HG03378 (cell line): ENCODE measurements around the gene RPL13.
A peak's percentile ranks its signal among the peaks of the same experiment; 100 is the strongest.

Experiments
- ATAC-seq: cut with Tn5 transposase; IDR thresholded peaks from one replicate; pipeline ENCODE4 v1.9.1; 2021; ENCODE audit warnings: mild to moderate bottlenecking, moderate library complexity; ENCODE audit not compliant: unreplicated experiment

The RPL13 gene

DNA sequence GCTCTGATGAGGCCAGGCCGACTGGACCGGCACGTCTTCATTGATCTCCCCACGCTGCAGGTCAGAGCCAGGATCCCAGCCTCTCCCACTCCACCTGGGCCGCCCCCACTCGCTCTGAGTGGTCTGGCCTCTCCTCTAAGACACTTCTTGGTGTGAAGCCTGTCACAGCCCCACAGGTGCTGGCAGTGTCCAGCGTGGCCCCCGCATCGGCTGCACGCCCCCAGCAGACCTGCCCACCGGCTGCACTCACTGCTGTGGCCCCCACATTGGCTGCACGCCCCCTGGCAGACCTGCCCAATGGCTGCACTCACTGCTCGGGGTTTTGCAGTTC, 15.8 kb upstream of the RPL13 start:
- no peak for ATAC-seq

DNA sequence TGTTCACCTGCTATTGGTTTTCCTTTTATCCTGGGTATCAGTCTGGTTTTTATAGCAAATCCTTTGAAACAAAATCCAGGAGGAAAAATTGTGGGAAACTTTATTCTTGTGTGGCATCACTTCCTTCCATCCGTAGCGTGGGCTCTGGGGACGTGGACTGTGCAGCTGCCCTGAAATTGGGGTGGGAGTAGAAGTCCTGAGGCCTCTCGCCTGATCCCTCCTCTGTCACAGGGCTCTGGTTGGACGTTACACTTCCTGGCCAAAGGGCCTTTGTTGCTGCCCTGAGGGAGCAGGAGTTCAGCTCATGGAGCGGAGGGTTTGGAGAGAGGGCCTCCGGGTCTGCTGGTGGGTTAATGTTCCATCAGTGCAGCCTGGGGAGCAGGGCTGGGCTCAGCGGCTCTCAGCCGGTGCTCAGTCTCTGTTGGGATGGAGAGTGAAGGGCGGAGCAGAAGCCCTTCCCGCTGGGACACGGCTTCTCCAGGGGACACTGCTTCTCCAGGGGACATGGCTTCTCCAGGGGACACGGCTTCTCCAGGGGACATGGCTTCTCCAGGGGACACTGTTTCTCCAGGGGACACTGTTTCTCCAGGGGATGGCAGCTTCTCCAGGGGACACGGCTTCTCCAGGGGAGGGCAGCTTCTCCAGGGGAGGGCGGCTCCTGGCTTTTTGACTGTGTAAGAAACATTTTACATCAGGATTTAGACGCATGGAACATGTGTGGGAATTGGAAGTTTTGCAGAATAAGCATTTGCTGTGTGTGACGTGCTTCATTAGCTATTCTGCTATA, 15.2 kb upstream of the RPL13 start:
- ATAC-seq = no peak

DNA sequence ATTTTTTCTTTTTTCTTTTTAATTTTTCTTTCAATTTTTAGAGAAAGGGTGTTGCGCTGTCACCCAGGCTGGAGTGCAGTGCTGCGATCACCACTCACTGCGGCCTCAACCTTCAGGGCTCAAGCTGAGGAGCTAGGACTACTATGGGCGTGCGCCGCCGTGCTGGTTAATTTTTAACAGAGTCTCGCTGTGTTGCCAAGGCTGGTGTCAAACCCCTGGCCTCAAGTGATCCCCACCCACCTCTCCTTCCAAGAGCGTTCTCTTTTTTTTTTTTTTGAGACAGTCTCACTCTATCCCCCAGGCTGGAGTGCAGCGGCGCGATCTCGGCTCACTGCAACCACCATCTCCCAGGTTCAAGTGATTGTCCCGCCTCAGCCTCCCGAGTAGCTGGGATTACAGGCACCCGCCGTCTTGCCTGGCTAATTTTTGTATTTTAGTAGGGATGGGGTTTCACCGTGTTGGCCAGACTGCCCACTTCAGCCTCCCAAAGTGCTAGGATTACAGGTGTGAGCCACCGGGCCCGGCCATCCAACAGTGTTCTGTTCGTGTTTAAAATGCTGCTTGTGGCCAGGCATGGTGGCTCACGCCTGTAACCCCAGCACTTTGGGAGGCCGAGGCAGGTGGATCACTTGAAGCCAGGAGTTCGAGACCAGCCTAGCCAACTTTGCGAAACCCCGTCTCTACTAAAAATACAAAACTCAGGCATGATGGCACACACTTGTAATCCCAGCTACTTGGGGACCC, 14.5 kb upstream of the RPL13 start:
- no peak for ATAC-seq

DNA sequence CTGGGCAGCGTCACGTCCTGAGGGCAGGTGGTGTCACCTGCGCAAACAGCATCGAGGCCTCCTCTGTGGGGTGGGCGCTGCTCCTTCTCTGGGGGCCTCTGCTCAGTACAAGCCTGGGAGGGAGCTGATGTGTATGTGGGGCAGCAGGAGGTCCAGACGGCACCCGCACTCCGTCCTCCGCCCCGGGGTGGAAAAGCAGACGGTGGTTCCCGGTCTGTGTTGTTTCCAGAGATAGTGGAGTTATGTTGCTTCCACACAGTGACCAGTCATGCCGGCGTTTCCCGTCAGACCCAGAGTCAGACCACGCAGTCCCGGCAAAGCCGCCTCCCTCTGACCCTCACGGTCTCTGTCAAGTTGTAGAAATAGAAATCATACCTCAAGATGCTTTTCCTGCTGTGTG, 13.7 kb upstream of the RPL13 start:
- ATAC-seq = no peak

GRCh38 chr16:89547291-89547690, 13.2 kb upstream of the RPL13 start:
- no peak for ATAC-seq

GRCh38 chr16:89547860-89548259, 12.6 kb upstream of the RPL13 start:
- no peak for ATAC-seq

DNA sequence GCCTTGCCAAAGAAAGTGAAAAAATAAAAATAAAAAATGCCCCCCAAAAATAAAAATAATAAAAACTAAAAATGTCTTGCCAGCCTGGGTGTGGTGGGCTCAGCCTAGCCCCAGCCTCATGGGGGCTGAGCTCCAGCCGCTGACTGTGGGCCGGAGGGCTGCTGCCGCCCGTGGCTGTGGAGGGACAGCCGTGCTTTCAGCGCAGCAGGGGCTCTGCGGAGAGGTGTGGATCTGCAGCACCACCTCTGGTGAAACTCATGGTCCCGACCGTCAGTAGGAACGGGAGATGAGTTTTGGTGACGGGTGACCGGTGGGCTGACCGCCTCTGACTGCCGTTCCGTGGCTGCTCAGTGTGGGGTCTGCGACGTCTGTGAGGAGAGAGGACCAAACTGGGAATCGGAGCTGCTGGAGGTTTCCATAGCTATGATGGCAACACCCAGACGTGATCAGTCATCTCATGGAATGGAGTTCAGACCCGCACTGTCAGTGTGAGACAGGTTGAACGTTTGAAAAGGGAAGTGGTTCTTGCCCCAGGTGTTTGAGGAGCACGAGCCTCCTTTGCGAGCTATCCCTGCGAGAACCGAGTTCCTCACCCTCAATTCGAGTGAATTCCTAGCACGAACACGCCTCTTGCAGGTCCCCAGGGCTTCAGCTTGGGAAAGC, 12.0 kb upstream of the RPL13 start:
- no peak for ATAC-seq

GRCh38 chr16:89549007-89549700, 11.3 kb upstream of the RPL13 start:
- no peak for ATAC-seq

GRCh38 chr16:89550421-89551007, 10.0 kb upstream of the RPL13 start:
- ATAC-seq = no peak

- ATAC-seq = no peak
Measured at GRCh38 chr16:89552329-89552728, 8.2 kb upstream of the RPL13 start.

DNA sequence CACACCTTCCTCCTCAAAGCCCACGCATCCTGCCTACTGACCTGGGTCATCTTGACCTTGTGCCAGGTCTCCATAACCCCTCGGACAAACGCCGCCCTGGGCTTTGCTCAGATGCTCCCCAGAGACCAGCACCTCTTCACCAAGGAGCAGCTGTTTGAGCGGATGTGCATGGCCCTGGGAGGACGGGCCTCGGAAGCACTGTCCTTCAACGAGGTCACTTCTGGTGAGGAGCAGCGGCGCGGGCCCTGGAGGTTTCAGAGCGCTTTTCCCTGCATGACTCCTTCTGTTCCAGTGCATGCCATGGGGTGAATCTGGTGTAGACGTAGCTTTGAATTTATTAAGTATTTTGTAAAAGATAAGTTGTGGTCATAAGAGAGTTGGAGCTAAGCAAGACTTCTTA, 7.6 kb upstream of the RPL13 start:
- ATAC-seq = no peak

DNA sequence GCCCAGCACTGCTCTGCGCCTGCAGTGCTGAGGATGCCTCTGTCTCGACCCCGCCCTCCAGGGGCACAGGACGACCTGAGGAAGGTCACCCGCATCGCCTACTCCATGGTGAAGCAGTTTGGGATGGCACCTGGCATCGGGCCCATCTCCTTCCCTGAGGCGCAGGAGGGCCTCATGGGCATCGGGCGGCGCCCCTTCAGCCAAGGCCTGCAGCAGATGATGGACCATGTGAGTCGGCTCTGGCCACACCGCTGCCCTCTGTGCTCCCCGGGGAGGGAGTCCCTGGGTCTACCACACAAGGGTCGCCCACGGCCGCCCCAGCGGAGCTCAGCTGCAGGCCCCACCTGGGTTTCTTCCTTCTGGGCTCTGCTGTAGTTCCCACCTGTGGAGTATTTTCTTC, 6.7 kb upstream of the RPL13 start:
- no peak for ATAC-seq

DNA sequence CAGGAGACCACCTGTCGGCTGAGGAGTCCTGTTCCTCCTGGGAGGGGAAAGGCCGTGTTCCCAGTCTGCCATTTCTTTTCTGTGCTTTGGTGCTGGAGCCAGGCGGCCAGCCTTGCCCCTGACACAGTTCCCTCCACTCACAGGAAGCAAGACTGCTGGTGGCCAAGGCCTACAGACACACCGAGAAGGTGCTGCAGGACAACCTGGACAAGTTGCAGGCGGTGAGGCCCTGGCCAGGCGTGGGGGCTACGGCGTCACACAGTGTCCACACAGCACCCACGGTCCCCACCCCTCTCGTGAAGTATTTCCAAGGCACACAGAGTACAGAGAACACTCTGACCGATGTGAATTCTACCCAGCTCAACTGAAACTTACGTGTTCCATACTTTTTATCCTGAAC, 6.1 kb upstream of the RPL13 start:
- no peak for ATAC-seq

DNA sequence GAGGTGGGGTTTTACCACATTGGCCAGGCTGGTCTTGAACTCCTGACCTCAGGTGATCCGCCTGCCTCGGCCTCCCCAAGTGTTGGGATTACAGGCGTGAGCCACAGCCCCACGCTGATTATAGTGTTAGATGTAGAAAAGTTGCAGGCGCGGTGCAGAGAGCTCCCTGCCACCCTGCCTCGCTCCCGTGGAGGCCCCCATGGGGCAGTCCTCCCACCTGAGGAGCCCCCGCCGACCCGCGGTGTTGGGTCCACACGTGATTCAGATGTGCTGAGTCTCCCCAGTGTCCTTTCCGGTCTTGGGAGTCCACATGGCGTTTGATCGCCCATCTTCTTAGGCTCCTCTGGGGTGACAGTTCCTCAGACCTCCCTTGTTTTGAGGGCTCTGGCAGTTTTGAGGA, 5.2 kb upstream of the RPL13 start:
- no peak for ATAC-seq

DNA sequence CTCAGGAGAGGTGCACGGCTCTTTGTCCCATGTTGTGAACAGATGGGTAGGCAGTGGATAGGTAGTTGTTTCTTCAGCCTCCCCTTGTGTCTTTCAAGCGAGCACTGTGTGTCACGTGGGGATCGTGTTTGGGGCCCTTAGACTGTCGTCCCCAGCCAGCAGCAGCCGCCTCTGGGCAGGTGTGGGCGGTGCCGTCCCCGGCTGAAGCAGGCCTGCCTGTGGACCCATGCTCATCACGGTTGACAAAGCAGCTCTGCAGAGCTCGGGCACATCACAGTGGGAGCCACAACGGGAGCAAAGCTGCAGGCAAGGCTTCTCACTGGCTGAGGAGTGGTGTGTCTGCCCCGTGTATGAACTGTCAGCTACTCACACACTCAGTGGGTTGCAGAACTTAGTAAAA, 4.7 kb upstream of the RPL13 start:
- ATAC-seq = no peak

DNA sequence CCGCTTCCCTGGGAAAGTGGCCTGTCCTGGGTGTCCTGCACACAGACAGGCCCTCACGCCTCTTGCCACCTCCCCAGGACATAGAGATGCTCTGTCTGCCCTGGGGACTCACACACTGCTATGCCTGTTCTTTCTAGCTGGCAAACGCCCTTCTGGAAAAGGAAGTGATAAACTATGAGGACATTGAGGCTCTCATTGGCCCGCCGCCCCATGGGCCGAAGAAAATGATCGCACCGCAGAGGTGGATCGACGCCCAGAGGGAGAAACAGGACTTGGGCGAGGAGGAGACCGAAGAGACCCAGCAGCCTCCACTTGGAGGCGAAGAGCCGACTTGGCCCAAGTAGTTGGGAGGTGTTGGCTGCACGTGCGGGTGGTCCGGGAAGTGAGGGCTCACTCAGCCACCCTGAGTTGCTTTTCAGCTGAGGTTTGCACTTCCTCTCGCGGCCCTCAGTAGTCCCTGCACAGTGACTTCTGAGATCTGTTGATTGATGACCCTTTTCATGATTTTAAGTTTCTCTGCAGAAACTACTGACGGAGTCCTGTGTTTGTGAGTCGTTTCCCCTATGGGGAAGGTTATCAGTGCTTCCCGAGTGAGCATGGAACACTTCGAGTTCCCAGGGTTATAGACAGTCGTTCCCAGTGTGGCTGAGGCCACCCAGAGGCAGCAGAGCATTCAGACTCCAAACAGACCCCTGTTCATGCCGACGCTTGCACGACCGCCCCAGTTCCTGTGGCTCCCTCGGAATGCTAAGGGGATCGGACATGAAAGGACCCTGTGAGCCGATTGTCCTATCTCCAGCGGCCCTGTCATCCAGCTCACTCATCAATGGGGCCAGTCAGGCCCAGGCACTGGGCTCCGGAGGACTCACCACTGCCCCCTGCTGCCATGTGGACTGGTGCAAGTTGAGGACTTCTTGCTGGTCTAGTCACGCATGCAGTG, 3.5 kb upstream of the RPL13 start:
- peak; percentile 38 for ATAC-seq

DNA sequence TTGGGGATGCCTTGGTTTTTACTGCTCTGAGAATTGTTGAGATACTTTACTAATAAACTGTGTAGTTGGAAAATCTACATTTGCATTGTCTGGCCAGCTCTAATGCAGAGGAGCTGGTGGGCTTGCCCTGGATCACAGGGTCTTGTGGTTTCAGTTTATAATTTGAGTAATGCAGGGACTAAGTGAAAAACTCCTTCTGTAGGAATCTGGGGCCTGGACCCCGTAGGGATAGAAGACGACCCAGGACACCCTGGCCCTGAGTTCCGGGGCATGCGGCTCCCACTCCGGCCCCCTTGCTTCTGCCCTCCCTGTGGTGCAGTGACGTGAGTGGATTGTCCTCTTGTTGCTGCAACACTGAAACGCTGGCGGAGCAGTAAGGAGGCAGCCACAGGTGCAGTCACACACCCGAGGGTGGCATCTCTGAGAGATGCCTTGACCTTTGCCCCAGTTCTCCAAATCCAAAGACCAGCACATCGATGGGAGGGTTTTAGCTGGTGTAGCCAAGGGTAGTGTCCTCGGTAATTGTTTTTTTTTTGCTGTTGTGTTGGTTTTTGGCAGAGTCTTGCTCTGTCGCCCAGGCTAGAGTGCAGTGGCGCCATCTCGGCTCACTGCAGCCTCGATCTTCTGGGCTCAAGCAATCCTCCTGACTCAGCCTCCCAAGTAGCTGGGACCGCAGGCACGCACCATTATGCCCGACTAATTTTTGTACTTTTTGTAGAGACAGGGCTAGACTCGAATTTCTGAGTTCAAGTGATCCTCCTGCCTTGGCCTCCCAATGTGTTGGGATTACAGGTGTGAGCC, 2.6 kb upstream of the RPL13 start:
- no peak for ATAC-seq

GRCh38 chr16:89561142-89561883, 831 bp downstream of the RPL13 start:
- no peak for ATAC-seq
